ENCODE data around the gene KLHDC9. TPM values are rescaled to one million over a fixed set of nuclear protein-coding genes. Genes with fewer than 3 reads are reported as not detected.
A peak's percentile ranks its signal among the peaks of the same experiment; 100 is the strongest.
"Not testable (repeated sequence)": the region's sequence is repeated elsewhere in the genome, so short reads cannot be mapped to it uniquely, and the experiment has no call there.

The KLHDC9 gene
- total and polyA plus RNA-seq, 9 of the 15 experiments (the other 6 are each of a cell fraction or from before 2014, with no cell fraction given) = not detected

DNA sequence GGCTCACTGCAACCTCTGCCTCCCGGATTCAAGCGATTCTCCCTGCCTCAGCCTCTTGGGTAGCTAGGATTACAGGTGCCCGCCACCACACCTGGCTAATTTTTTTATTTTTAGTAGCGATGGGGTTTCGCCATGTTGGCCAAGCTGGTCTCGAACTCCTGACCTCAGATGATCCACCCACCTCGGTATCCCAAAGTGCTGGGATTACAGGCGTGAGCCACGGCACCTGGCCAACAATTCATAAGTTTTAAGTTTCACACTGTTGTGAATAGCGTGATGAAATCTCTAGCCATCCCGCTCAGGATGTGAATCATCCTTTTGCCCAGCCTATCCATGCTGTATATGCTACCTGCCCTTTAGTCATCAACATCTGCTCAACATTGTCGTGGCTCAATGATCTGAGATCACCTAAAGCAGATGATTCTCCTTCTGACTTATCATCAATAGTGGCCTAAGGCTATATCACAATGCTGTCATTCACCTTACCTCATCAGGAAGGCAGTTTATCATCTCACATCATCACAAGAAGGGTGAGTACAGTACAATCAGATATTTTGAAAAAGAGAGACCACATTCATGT, 17.1 kb downstream of the KLHDC9 start (continued):
- TF ChIP-seq ETV1 (tag; conservative IDR thresholded peaks at IDR 0.05; ENCODE audit: low read depth) (peak; percentile 56; the same call in 1 of the 2 replicates), RAD21 (CRISPR knock-in tag; conservative IDR thresholded peaks at IDR 0.05 in 1 of 2, IDR thresholded peaks at IDR 0.05 in 1 of 2) (no peak), ELK1 (CRISPR knock-in tag; IDR thresholded peaks at IDR 0.05) (no peak), DMBX1 (CRISPR knock-in tag; IDR thresholded peaks at IDR 0.05; ENCODE audit: borderline replicate concordance) (peak; percentile 86; the same call in 1 of the 2 replicates), DPF2 (IDR thresholded peaks at IDR 0.05) (peak; percentile 58; the same call in 1 of the 2 replicates)

- H4K20me1 ChIP-seq (replicated peaks; ENCODE audit: control insufficient read depth, insufficient read depth, low read length); H3K27me3 ChIP-seq (ENCODE audit: control insufficient read depth in 2 of 2, insufficient read depth in 2 of 2, low read length in 2 of 2); ATAC-seq; in situ Hi-C loops (cut with MboI); DNase-seq (ENCODE audit: extremely low read depth in 1 of 4, low spot score in 3 of 4); CTCF ChIA-PET (ENCODE audit: low intra/inter-chr PET ratio); H3K9me3 ChIP-seq (replicated peaks; ENCODE audit: control insufficient read depth, insufficient read depth, low read depth, low read length); FAIRE-seq; H2AFZ ChIP-seq (ENCODE audit: low read depth, low read length); H3K9me1 ChIP-seq (ENCODE audit: control insufficient read depth, insufficient read depth, low read length); intact Hi-C loops (cut with micrococcal nuclease); BruUV-seq (replicated peaks): not testable (repeated sequence)
- 58% methylated on average over 5 of the region's 6 CpGs for WGBS (ENCODE audit: insufficient coverage, low coverage, missing lambda C conversion rate)
- peak overlapping the region; percentile 81; the same call in 1 of the 2 replicates for H3K4me3 ChIP-seq
- POLR2A ChIA-PET = interaction anchor here (1.1 to 5.3 kb wide), 6 partner anchors 11 to 38 kb away, joined by 4 to 39 read pairs (median 4); partner anchors contain the start of genes DEDD and UFC1
- H3K9ac ChIP-seq (ENCODE audit: insufficient read depth in 1 of 2, low read depth in 2 of 2, low read length in 2 of 2) = peak overlapping the region; percentile 97 to 99; a peak in 3 of 4 replicates
- H3K4me2 ChIP-seq (ENCODE audit: insufficient read depth, low read length) = peak overlapping the region; percentile 98
- TF ChIP-seq USF1 (CRISPR knock-in tag; IDR thresholded peaks at IDR 0.05) (peak; percentile 27; the same call in 1 of the 2 replicates), ZBTB33 (CRISPR knock-in tag; IDR thresholded peaks at IDR 0.05) (peak; percentile 35; the same call in 1 of the 2 replicates)
- TF ChIP-seq, protein P1, sequence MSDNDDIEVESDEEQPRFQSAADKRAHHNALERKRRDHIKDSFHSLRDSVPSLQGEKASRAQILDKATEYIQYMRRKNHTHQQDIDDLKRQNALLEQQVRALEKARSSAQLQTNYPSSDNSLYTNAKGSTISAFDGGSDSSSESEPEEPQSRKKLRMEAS (CRISPR knock-in tag; IDR thresholded peaks at IDR 0.05) = peak; percentile 32; the same call in 1 of the 2 replicates
- peaks cover 71% of the 10 kb centered on the region for H3K36me3 ChIP-seq (ENCODE audit: control insufficient read depth, insufficient read depth, low read length)
- peaks cover 94% of the 10 kb centered on the region for H3K79me2 ChIP-seq (ENCODE audit: control insufficient read depth, insufficient read depth, low read length)
- peaks cover 28 to 49% of the 10 kb centered on the region in 2 experiments for H3K4me1 ChIP-seq (replicated peaks in 1 of 2; ENCODE audit: control insufficient read depth in 2 of 2, insufficient read depth in 2 of 2, low read length in 2 of 2)
- peak overlapping the region; percentile 27; the same call in 1 of the 3 replicates for H3K27ac ChIP-seq (ENCODE audit: extremely low read depth, low read depth, low read length)
These were observed 17.8 kb downstream of the KLHDC9 start for GRCh38 chr1:161115961-161116360.

All from K562 (cell line).